OCI-LY1 (cell line): ENCODE measurements around the gene CTDSP2.

Experiments
- CTCF ChIP-seq: fragments of 200-600 bp; sonication (generic), shearing (Covaris generic); IDR thresholded peaks from 2 replicates; pipeline ENCODE4 v1.5.1; 2017; ENCODE audit warnings: mild to moderate bottlenecking, antibody characterized with exemption, low read length, moderate library complexity, mixed read lengths
- EZH2 ChIP-seq: fragments of 200-600 bp; sonication (generic), shearing (Covaris generic); IDR thresholded peaks from 2 replicates; pipeline ENCODE4 v1.8.0; 2017; ENCODE audit warnings: borderline replicate concordance, mixed run types, mild to moderate bottlenecking, antibody characterized with exemption, low read length, moderate library complexity, mixed read lengths

DNA sequence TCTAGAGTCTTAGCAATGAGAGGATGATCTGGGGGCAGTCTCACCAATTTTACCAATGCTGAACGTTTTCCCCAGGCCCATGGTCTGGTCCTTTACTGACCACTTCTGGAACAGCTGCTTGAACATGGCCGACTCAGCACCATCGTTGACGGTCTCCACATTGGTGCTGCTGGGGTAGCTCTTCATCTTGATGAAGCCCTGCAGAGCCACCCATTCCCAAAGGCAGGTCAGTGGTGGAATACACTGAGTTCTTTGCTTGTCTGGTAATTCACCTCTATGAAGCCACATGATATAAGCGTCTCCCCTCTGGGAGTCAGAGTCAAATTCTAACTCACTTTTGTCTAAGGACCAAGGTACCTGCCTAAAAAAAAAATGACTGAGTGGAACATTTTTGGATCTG, 38.2 kb downstream of the CTDSP2 start:
- TF ChIP-seq CTCF (no peak), EZH2 (no peak)
